CD4-positive, alpha-beta T cell treated with Interleukin-12 subunit alpha and Interleukin-12 subunit beta, for 1 hour (primary cell): ENCODE measurements around the gene FOXO1.
A peak's percentile ranks its signal among the peaks of the same experiment; 100 is the strongest.

Experiments
- DNase-seq: peaks from one replicate; pipeline ENCODE4 v3.0.0-alpha.2; 2020

FOXO1 gene

DNA sequence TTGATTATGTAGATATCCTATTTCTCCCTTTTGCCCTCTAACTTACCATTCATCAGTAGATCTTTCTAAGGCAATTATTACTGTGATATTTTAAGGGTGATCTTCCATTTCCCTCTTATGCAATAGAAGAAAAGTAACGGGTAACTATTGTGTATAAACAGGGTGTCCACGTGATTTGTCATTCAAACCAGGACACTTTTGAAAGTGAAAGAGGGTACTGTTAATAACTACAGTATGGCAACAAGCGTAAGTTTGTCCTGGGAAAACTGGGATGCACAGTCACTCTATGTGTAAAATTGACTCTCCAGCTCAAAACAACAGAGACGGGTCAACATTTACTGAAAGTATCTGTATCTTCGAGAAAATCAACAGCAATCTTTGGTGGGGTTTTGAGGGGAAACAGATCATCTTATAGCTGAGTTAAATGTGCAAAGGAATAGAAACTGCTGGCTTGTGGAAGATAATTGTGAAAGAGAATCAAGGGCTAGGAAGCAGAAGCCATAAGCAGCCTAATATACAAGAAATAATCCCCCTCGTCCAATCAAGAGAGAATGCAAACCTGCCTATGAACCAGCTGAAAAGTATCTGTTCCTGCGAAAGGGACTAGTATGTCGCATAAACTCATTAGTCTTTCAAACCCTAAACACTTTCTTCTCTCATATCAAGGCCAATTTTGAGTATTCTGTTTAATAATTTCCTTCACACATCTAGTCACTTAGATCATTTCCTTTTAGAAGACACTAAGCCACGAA, 126.7 kb downstream of the FOXO1 start:
- DNase-seq: no peak

DNA sequence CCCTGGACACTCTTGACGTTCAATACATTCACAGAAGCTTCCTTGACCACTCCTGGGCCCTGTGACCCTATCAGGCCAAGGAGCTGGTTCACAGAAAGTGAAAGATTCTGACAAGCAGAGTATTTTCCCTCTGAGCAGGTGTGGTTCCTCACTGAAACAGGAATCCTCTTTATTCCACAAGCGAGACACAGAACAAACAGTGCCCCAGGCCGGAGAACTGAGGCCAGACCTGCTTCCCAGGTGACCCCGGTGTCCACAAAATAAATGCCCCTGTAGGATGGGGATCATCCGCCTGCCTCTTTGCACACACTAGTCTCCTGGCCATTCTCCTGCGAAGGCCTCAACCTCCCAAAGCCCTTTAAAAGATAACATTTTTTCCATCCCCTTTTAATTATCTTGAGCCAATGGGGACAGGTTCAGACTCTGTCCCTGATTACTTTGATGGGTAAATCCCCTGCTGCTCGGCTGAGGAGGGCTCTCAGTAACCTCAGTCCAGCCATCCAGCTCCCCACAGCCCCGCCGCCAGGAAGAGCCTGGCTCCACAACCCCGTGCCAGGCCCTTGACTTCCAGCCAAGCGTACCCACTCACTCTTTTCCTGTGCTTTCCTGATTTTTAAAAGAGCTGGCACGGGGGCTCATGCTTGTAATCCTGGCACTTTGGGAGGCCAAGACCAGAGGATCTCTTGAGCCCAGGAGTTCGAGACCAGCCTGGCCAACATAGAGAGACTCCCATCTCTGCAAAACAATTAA, 129.1 kb downstream of the FOXO1 start:
- no peak for DNase-seq

DNA sequence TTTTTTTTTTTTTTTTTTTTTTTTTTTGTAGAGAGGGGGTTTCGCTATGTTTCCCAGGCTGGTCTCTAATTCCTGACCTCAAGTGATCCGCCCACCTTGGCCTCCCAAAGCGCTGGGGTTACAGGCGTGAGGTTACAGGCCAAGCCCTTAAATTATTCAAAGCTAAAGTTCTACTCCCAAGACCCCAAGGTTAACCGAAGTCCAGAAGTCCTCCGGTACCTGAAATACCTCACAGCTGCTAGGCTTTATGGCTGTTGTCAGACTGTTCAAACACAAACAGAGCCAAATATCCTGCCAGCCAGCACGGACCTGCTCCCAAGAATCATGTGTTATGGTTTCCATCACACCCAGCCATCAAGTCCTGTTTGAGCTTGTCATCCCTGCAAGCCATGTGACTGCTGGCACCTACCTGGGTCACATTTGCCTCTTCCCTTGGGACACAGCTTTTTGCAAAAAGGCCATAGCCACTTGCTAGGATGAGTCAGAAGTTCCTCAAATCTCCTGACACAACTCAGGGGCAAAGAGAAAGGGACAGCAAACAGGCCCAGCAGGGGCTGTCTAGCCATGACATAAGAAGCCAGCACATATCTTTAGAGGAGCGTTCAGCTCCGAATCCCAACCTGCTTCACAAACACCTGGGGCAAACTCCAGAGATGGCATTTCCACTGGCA, 129.9 kb downstream of the FOXO1 start:
- DNase-seq: no peak

DNA sequence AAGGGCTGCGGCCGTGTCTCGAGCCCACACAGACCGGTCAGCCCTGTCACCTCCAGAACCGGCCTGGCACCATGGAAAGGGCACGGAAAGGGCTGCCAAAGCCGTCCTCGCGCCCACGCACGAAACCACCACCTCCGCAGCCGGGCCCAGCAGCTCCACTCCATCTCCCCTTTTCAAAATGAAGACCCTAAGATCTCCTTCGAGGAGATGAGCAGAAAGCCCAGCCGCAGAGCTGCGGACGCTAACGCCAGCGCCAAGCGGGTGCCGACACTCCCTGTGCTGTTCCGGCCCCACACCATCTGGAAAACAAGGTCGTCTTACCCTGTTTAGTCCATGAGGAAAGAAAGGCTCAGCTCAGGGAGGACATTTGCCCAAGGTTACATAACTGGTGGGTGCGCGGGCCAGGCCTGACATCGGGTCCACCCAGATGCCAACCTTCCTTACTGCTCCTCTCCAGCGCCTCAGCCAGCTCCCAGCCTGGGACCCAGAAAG, 131.1 kb downstream of the FOXO1 start:
- DNase-seq: no peak

- DNase-seq: no peak
These were observed 132.0 kb downstream of the FOXO1 start for GRCh38 chr13:40534456-40534855.

DNA sequence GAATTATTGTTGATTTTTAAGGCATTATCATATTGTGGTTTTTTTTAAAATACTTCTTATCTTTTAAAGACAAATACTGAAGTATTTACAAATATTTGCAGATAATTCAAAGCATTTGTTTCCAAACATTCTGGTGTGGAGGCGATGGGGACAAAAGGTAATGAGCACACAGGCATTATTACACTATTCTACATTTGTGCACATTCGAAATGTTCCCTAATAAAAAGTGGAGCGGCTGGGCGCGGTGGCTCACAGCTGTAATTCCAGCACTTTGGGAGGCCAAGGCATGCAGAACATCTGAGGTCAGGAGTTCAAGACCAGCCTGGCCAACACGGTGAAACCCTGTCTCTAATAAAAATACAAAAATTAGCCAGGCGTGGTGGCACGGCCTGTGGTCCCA, 133.4 kb downstream of the FOXO1 start:
- no peak for DNase-seq

DNA sequence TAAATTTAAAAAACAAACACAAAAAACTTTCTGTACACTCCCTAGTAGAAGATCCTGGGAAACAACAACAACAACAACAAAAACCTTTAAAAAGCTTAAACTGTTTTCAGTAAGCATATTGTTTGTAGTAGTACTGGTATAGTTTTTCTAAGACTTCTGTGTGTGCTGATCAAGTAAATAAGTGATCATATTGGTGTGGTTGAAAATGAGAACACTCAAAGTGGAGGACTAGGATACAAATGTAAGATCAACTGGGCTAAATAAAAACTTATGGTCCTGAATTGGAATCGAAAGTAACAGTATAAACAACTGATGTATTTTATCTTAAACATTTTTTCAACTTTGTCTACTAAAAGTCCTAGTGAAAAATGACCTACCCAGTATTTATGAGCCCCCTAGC, 135.5 kb downstream of the FOXO1 start:
- DNase-seq: no peak

DNA sequence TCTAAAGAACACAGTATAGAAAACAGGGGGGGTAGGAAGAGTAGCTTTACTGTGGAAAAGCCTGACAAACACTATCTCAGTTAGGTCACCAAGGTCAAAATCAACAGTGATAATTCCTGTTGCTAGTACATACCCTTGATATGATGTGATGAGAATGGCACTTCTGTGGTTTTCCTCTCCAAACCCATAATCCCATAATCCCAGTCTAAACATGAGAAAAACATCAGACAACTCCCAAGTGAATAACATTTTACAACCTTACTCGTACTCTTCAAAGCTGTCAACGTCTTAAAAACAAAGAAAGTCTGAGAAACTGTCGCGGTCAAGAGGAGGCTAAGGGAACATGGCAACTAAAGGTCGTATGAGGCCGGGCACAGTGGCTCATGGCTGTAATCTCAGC, 137.6 kb downstream of the FOXO1 start:
- DNase-seq: no peak

DNA sequence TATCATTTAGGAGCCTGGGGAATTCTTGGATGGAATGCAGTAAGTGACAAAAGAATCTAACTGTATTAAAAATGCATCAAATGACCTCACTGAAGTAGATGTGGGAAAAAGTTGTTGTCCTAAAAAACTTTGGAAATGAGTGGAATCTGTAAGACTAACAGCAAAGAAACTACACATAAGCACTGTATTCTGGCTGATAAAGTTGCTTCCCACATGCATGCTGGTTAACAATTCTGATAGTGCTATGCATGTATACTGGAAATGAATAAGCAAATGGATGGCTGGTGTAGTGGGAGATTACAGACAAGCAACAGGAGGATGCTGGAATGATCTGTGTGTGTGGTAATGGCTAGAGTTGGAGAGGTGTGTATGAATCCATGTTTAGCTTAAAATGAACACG, 138.5 kb downstream of the FOXO1 start:
- DNase-seq: no peak

DNA sequence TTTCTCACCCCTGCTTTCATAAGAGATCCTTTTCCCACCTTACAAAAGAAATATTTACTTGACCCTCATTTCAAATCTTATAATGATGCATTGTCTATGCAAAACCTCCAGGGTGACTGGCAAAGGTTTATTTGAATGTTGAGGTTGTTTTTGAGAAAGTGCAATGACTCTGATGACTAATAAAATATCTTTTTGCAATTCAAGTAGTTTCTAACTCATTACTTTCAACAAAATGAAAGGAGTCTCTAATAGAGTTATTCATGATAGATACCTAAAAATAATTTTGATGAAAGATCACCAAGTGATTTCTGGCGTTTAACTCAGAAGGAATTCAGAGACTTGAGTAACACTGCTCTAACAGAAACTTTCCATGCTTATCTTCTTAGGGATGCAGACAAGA, 144.2 kb downstream of the FOXO1 start:
- DNase-seq: no peak

GRCh38 chr13:40520916-40521315, 145.5 kb downstream of the FOXO1 start:
- no peak for DNase-seq

DNA sequence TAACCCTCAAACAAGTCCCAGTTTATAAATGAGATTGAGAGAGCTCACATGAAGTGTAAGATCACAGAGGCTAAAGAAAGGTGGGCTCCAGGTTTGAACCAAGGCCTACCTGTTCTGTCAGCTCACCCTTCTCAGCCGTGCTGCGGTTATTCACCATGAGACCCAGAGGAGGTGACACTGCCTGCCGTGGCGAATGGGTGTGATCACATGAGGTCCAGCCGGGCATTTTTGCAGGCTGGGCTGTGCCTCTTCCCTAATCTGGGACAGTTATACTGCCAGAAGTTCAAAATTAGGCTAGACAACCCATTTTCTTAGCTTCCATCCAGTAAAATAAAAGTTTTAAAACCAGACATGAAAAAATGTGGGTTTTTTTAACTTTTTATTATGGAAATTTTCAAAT, 146.8 kb downstream of the FOXO1 start:
- no peak for DNase-seq

DNA sequence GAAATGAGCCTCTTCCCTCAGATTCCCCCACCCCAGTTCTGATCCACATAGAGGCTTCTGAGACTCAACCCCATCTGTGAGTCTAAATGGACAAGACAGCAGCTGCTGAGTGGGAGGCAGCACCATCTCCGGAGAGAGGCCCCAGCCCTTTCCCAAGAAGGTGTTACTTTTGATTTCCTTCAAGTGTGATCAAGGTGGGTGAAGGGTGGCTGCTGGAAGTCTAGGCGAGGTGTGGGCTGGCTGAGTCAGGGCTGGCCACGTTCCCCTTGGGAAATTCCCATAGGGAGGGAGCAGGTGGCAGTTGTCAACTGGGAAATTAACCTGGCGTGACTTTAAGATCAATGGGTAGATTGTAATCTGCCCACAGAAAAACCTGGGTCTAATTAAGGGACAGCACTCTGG, 148.0 kb downstream of the FOXO1 start:
- peak; percentile 56 for DNase-seq

- DNase-seq: no peak
These were observed 148.7 kb downstream of the FOXO1 start for GRCh38 chr13:40517486-40518480.

GRCh38 chr13:40515702-40516101, 150.7 kb downstream of the FOXO1 start:
- DNase-seq: no peak

DNA sequence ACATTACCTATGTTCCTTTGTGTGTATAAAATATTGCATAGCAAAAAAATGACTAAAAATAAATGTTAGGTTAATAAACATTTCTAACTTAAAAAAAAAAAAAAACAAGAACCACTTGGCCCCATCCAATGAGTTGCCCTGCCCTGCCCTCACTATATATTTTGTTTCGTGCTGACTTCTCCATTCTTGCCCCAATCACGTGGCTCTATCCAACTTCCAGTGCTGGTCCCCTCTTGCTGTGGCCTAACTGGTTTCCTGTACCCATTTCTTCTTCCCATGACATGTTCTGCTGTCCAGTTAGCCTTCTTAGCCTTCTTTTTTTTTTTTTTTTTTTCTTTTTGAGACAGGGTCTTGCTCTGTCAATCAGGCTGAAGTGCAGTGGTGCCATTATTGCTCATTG, 151.6 kb downstream of the FOXO1 start:
- DNase-seq: no peak

- no peak for DNase-seq
These were observed 156.6 kb downstream of the FOXO1 start for GRCh38 chr13:40509876-40510275.

DNA sequence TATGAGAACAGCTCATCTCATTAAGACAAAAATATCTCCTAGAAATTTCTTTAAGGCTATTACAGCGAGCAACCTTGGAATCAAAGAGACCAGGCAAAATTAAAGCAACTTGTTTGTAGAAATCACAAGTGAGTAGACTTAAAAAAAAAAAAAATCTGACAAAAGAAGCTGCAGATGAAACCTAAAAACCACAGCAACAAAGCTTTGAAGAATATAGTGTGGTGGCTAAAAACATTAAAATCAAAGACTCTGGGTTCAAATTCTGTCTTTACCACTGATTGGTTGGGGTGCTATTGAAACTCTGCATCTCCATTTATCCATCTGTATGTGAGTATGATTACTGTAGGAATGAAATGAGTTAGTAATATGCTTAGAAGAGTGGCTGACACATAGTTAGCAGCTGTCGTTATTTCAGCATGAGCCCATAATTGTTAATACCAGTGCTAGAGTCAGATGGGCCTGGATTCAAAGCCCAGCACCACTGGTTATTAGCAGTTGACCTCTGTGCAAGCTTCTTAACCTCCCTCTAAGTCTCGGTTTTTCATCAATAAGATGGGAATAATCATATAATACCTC, 157.6 kb downstream of the FOXO1 start:
- DNase-seq: no peak

DNA sequence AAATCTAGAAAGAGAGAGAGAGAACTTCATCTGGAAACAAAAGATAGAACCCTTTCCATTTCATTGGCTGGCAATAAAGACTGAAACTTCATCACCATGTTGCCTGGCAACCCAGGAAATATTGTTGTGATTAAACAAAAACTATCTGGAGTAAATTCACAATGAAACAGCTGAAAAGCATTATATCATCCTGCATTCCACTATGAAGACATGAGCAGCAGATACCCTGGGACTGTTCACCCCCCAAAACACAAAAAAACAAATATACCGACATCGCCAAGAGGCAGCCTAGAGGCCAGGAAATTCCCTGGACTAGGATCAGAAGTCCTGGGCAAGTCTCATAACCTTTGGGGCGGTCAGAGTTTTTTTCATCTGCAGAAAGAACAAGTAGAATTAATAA, 158.3 kb downstream of the FOXO1 start:
- peak; percentile 37 for DNase-seq

DNA sequence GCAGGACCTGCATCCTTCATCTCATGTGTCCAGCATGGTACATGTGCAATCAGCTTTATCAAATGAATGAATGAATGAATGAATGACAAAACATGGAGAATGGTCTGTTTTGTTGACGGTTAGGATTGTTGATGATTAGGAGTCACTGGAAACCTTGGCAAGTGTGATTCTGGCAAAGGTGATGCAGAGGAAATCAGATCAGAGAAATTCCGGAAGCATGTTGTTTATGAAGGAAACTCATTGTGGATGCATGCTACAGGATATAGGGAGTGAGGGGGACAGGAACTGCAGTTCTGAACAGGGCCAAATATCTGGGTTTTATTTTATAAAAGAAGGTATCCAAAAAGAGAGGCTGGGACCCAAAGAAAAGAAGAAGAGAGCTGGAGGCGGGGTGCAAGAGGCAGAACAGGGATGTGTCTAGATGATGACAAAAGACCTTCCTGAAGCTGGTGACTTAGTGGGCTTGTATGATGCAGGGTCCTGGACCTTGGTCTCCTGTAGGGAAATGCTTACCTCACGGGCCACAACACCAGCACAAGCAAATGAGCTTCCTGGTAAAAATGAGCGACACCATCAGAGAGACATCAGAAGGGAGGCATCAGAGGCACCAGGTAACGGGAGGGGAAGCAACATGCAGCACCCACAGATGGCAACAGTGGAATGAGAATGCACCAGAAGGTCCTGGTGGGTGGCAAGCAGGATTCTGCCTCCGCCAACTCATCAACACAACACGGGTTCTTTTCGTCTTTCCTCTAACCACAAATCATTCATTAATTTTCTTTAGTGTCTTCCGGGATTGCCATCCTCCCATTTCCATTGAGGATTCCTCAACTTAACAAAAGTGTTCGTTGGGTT, 159.6 kb downstream of the FOXO1 start:
- no peak for DNase-seq
